ENCODE measurements around the gene EPB41L4A.

EPB41L4A gene

GRCh38 chr5:112308608-112309007 lies 110.5 kb downstream of the EPB41L4A start:
- no peak for DNase-seq (ENCODE audit: low spot score)

DNA sequence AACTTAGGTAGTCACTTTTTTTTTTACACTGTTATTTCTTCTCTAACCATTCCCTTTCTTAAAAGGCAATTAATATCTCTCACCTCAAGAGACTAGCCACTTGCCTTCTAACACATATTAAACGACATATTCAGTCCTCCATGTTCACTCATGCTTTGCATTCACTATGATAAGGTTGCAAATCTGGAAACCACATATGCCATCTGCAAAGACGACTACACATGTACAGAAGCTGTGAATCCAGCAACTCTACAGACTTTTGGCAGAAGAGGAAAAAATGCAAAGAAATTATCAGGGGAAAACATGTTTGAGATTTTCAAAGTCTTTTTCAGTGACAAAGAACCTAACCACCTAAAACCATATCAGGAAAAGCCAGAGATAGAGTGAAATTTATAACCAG lies 112.1 kb downstream of the EPB41L4A start:
- no peak for DNase-seq (ENCODE audit: low spot score)

DNA sequence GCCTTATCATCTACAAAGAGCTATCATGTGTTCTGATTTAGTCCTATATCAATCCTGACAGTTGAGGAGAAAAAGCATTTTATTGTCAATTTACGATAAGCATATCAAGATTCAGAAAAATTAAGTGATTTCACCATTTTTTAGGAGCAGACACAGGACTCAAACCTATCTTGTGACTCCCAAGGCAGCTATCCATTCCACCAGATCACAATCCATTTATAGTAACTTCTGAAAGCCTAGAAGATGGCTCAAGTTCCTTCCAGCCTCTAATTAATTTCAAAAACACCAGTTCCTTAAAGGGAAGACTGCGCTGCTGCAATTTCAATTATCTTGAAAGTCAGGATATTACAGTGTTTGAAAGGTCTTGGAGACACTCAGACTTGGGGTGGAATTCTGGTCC lies 114.3 kb downstream of the EPB41L4A start:
- no peak for DNase-seq (ENCODE audit: low spot score)

DNA sequence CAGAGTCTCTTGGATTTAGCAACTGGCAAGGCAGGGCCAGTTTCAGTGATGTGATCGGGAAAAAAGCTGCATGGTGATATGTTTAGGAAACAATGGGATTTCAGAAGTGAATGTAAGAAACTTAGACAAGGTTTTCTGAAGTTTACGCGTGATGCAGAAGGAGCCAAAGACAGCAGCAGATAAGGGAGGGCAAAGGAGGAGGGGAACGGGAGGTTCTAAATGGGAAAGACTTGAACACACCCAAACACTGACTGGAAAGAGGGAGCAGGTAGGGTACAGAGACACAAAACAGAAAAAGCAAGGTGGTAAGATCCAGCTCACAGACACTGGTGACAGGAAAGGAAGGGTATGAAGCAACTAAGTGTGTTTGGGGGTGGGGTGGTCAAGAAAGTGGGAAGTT lies 115.4 kb downstream of the EPB41L4A start:
- no peak for DNase-seq (ENCODE audit: low spot score)

GRCh38 chr5:112294126-112294525 lies 125.0 kb downstream of the EPB41L4A start:
- no peak for DNase-seq (ENCODE audit: low spot score)

GRCh38 chr5:112293587-112293986 lies 125.5 kb downstream of the EPB41L4A start:
- DNase-seq (ENCODE audit: low spot score): no peak

DNA sequence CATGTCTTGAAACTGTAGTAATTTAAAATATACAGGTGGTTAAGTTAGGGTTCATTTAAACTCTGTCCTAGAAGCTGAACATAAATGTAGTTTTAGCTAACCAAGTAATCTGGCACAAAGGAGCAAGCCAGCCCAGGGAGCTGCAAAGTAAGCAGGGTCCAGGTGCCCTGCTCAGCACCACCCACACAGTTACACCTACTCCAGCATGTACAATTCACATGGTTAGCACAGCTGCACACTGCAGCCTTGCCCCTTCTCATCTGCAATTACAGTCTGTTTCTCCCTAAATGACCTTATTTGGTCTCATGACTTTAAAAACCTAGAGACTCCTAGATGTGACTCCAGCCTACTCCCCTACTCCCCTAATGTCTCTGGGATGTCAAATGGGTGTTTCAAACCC lies 128.4 kb downstream of the EPB41L4A start:
- no peak for DNase-seq (ENCODE audit: low spot score)

- DNase-seq (ENCODE audit: low spot score): no peak
Measured at GRCh38 chr5:112289465-112289864, 129.6 kb downstream of the EPB41L4A start.

- no peak for DNase-seq (ENCODE audit: low spot score)
Measured at GRCh38 chr5:112283943-112284929, 134.8 kb downstream of the EPB41L4A start.

DNA sequence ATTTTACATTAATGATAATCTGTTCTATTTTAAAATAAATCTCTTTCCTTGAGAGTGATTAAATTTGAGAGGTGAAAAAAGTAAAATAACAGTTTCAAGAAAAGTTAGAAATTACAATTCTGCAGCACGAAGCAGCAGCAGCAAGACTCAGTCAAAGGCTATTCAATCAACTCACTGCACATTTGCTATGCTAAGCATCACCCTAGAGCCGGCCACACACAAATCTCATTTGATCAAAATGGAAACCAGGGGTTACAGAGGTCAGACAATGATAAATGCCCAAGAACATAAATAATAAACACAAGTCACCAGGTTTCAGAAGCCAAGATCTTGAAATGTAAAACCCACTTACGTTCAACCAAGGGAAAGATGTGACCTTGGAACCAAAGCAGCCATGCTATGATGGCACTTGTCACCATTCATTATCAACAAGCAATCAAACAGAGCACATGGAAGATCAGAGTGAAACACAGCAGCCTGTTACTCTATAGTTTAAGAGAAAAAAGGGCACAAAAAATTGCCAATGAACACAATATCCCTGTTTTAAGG lies 136.0 kb downstream of the EPB41L4A start:
- no peak for DNase-seq (ENCODE audit: low spot score)

DNA sequence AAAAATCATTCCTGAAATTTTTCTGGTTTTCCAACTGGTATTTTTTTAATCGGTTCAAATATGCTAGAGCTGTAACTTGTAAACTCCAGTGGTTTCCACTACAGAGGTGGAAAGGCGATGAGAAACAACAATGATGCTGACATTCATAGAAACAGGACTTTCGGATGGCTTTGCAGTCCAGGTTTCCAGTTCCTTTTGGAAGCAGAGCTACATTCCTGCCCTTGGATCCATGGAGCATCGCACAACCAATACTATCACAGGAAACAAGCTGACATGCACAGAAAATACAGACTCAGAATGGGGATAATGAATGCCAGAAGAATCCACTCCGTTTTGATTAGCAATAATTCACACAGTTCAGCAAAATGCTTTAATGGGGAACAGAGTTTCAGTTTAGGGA lies 140.0 kb downstream of the EPB41L4A start:
- no peak for DNase-seq (ENCODE audit: low spot score)

- peak; percentile 52 for DNase-seq (ENCODE audit: low spot score)
Measured at GRCh38 chr5:112276991-112277390, 142.1 kb downstream of the EPB41L4A start.

DNA sequence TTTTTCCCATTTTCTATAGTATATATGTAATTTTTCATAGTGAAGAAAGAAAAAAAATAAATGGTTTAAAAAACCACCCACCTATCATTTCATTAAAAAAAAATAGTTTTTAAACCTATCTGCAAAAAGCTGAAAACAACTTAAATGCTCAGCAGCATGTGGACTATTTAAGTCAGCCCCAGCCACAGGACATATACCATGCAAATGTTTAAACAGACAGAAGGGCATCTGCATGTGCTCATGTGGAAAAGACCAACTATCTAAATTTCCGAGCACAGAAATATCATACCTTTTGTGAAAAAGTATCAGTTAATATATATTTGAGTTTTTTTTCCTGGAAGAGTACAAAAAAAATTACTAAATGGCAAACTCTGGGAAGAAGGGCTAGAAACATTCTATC lies 143.4 kb downstream of the EPB41L4A start:
- no peak for DNase-seq (ENCODE audit: low spot score)

DNA sequence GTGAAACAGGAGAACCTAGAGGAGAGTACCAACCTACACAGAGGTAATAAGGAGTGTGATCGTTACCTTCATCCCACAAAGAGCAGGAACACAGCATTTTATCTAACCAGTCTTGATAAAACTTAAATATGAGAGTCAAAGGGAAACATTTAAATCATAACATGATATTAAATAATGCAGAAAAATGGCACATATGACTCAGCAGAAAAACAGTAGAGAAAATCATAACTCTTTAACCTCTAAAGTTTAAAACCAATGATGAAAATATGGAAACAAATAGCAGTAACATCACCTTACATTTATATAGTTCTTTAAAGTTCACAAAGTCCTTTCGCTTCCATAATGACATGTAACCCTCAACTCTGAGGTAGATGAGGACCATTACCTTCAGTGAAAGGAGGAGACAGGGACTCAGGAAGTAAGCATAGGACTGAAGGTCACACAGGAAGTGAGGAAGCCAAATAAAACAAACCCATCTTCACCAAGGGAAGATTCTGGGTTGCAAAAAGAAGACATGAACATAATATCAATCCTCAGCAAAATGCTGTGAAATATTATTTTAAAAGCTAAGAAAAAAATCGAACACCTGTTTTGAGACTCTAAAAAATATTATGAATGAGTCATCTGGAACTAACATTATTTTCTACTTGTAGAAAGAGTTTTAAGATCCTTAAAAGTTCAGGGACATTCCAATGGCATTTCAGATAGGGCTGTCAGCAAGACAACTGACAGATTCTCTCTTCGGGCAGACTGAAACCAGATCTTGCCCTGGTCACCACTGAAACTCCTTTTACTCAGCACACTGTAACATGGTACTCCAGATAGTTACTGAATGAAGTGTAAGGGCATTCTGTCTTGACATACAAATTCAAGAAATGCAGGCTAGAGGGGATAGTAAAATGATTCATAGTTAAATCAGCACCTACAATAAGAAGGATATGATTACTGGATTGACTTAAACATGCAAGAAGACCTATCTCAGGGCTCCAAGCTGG lies 148.5 kb downstream of the EPB41L4A start:
- DNase-seq (ENCODE audit: low spot score): no peak

GRCh38 chr5:112267231-112267630 lies 151.8 kb downstream of the EPB41L4A start:
- DNase-seq (ENCODE audit: low spot score): no peak

- DNase-seq (ENCODE audit: low spot score): no peak
Measured at GRCh38 chr5:112264666-112265065, 154.4 kb downstream of the EPB41L4A start.

GRCh38 chr5:112264151-112264550 lies 154.9 kb downstream of the EPB41L4A start:
- DNase-seq (ENCODE audit: low spot score): no peak

DNA sequence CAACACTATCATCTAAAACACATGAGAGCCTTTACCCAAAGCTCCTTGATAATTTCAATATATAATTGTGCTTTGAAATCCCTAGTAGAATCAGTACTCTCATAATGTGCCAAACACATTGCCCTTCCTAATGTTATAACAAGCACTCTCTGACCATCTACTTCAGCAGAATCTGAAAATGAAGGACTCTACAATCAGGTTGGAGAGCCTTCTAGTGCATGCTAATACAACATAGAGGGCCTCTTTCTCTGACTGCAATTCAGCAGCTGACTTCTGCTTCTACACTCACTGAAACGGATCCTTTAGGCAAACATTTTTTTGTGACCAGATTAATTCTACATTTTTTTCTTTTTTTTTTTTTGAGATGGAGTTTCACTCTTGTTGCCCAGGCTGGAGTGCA lies 155.6 kb downstream of the EPB41L4A start:
- DNase-seq (ENCODE audit: low spot score): no peak

DNA sequence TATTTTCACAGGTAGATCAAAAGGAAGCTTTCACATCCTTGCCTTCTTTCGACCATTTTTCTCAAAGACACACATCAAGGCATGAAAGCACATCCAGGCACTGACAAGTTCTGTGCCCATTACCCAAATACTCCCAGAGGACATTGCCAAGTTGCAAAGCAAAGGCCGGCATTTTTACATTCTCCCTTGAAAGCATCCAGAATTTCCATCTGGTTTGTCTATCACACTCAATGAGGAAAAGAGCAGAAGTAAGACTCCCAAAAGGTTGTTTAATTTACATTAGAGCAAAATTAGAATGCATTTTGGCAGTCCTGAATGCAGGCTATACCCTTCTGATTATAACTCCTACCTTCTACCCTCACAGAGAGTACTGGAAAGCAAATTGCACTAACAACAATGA lies 160.5 kb downstream of the EPB41L4A start:
- DNase-seq (ENCODE audit: low spot score): no peak

- DNase-seq (ENCODE audit: low spot score): no peak
Measured at GRCh38 chr5:112257976-112258375, 161.1 kb downstream of the EPB41L4A start.

DNA sequence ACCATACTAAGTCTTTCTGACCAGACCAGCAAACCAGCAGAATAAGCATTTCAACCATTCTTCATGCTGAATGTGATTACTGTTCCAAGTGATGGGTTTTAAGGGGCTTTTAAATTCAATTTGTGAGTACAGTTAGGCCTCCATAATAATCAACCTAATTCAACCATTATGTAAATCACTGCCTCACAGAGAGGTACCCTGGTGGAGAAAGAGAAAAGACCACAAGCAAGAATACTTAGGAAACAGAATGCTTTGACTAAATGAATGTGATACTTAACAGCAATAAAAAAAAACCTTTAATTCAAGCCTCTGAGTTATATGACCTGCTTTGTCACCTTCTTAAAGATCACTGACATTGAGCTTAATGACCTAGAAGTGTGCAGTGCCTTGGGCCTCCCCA lies 162.1 kb downstream of the EPB41L4A start:
- no peak for DNase-seq (ENCODE audit: low spot score)

- no peak for DNase-seq (ENCODE audit: low spot score)
Measured at GRCh38 chr5:112254303-112254702, 164.8 kb downstream of the EPB41L4A start.
